ENCODE results near the gene PKN2. TPM values are rescaled to one million over a fixed set of nuclear protein-coding genes. Genes with fewer than 3 reads are reported as not detected.
"Not testable (repeated sequence)": the region's sequence is repeated elsewhere in the genome, so short reads cannot be mapped to it uniquely, and the experiment has no call there.

PKN2 gene
- total RNA-seq, 6 experiments from 2014 or later, result 13.6 to 16.6 (median 15.0) TPM

DNA sequence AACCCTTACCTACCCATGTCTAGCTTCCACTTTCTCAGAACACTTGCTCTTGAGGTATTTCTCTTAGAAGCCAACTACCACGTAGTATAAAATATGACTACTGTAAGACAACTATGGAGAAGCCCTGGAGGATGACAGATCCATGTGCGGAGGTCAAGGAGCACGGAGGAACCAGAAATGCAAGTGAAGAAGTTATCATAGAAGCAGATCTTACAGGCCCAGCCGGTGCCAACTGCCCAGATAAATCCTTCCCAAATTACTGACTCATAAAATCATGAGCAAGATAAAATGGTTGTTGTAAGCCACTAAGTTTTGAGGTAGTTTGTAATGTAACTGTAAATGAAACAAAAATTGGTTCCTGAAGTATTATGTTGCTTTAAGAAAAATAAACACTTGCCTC is 194.7 kb downstream of the PKN2 start:
- WGBS (ENCODE audit: insufficient coverage, low coverage, low lambda C conversion rate, missing lambda C conversion rate), result 89% methylated on average over 4 of the region's 4 CpGs
- TF ChIP-seq, protein P1, sequence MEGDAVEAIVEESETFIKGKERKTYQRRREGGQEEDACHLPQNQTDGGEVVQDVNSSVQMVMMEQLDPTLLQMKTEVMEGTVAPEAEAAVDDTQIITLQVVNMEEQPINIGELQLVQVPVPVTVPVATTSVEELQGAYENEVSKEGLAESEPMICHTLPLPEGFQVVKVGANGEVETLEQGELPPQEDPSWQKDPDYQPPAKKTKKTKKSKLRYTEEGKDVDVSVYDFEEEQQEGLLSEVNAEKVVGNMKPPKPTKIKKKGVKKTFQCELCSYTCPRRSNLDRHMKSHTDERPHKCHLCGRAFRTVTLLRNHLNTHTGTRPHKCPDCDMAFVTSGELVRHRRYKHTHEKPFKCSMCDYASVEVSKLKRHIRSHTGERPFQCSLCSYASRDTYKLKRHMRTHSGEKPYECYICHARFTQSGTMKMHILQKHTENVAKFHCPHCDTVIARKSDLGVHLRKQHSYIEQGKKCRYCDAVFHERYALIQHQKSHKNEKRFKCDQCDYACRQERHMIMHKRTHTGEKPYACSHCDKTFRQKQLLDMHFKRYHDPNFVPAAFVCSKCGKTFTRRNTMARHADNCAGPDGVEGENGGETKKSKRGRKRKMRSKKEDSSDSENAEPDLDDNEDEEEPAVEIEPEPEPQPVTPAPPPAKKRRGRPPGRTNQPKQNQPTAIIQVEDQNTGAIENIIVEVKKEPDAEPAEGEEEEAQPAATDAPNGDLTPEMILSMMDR (IDR thresholded peaks at IDR 0.05), result no peak
- no peak for TF ChIP-seq POLR2A (IDR thresholded peaks at IDR 0.05)
- Histone ChIP-seq H3K4me3 (no peak overlapping the region), H3K27me3 (no peaks in the 10 kb centered on the region), H3K9me3 (no peaks in the 10 kb centered on the region), H3K4me1 (peaks cover 0 to 23% (median 6%) of the 10 kb centered on the region in 4 donors), H3K27ac (no peak overlapping the region), H3K36me3 (peaks cover 0 to 9% (median 0%) of the 10 kb centered on the region in 4 donors)
- intact Hi-C loops (cut with DNase I), result no loop called here
- ATAC-seq (no peak), DNase-seq (no peak)

DNA sequence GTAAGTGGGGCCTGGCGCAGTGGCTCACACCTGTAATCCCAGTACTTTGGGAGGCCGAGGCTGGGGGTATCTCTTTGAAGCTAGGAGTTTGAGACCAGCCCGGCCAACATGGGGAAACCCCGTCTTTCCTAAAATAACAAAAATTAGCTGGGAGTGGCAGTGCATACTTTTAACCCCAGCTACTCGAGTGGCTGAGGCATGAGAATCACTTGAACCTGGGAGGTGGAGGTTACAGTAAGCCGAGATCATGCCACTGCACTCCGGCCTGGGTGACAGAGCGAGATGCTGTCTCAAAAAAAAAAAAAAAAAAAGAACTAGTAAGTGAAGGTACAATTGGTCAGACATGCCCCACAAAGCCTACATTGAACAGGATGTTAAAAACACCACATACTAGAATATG is 196.6 kb downstream of the PKN2 start:
- peaks cover 0 to 21% (median 6%) of the 10 kb centered on the region in 4 donors for H3K36me3 ChIP-seq
- H3K27ac ChIP-seq; DNase-seq; H3K9me3 ChIP-seq; intact Hi-C loops (cut with DNase I); ATAC-seq; H3K4me3 ChIP-seq; H3K27me3 ChIP-seq: not testable (repeated sequence)
- 69% methylated on average over 4 of the region's 8 CpGs for WGBS (ENCODE audit: insufficient coverage, low coverage, low lambda C conversion rate, missing lambda C conversion rate)
- peaks cover 0 to 23% (median 6%) of the 10 kb centered on the region in 4 donors for H3K4me1 ChIP-seq

DNA sequence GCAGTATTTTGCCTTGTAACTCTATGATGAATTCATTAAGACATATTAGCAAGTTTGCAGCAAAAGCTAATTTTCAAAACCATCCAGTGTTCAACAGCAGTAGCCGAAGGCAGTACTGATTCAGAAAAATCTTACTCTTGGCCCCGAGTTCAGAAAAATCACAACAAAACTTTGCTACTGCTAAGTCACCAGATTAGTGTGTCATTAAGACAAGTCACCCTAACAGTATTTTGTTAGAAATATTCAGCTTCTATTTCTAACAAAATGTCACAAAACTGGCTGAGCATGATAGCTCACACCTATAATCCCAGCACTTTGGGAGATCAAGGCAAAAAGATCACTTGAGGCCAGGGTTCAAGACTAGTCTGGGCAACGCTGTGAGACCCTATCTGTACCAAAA is 199.1 kb downstream of the PKN2 start:
- Histone ChIP-seq H3K4me3 (no peak overlapping the region), H3K27me3 (no peaks in the 10 kb centered on the region), H3K9me3 (no peaks in the 10 kb centered on the region), H3K36me3 (peaks cover 0 to 35% (median 17%) of the 10 kb centered on the region in 4 donors), H3K27ac (no peak overlapping the region), H3K4me1 (no peaks in the 10 kb centered on the region)
- 73% methylated on average over 3 of the region's 3 CpGs for WGBS (ENCODE audit: insufficient coverage, low coverage, low lambda C conversion rate, missing lambda C conversion rate)
- TF ChIP-seq POLR2A (IDR thresholded peaks at IDR 0.05), result no peak
- TF ChIP-seq, protein P1 (IDR thresholded peaks at IDR 0.05), result no peak
- intact Hi-C loops (cut with DNase I), result no loop called here
- DNase-seq (no peak), ATAC-seq (no peak)

Small RNA genes within 50 kb of the gene (small RNA-seq; reads per million reads assigned to genes)
- 0 reads per million in 2 experiments for gene RNU6-125P

Other genes with a start within 250 kb of the PKN2 start
- gene GTF2B, start 207.3 kb downstream of the PKN2 start, total RNA-seq, result 10 to 100 TPM in 5 of 6 experiments, 1 to 10 TPM in 1; 8.8 to 21.6 (median 15.9) TPM

All from right lobe of liver (tissue), 6 donors.